HTR-8/SVneo (cell line): ENCODE data around the gene TAB3.
A peak's percentile ranks its signal among the peaks of the same experiment; 100 is the strongest.

Experiments
- DNase-seq: peaks from one replicate; pipeline ENCODE4 v3.0.0; 2011; ENCODE audit warnings: low spot score, mixed read lengths; ENCODE audit not compliant: insufficient read length
- FAIRE-seq: peaks from 2 replicates; lab custom pipeline; 2011; peaks lifted over from hg19 to GRCh38; lab: Jason Lieb, UNC

Gene TAB3

GRCh38 chrX:30888526-30889146 lies 418 bp downstream of the TAB3 start:
- DNase-seq (no peak), FAIRE-seq (peak; percentile 69)

- no peak for DNase-seq
- FAIRE-seq = peak; percentile 44
Measured at GRCh38 chrX:30887721-30888120, 1.3 kb downstream of the TAB3 start.

GRCh38 chrX:30887288-30887687 lies 1.8 kb downstream of the TAB3 start:
- no peak for DNase-seq
- FAIRE-seq = no peak

- no peak for FAIRE-seq
- DNase-seq = no peak
Measured at GRCh38 chrX:30885136-30885535, 3.9 kb downstream of the TAB3 start.

- DNase-seq (no peak), FAIRE-seq (no peak)
Measured at GRCh38 chrX:30883138-30883537, 5.9 kb downstream of the TAB3 start.

GRCh38 chrX:30881797-30882196 lies 7.3 kb downstream of the TAB3 start:
- DNase-seq = no peak
- no peak for FAIRE-seq

GRCh38 chrX:30881390-30881789 lies 7.7 kb downstream of the TAB3 start:
- FAIRE-seq = no peak
- DNase-seq = no peak

- FAIRE-seq = peak; percentile 38
- no peak for DNase-seq
Measured at GRCh38 chrX:30880058-30880457, 9.0 kb downstream of the TAB3 start.

- FAIRE-seq (no peak), DNase-seq (no peak)
Measured at GRCh38 chrX:30876367-30876766, 12.7 kb downstream of the TAB3 start.

- no peak for DNase-seq
- no peak for FAIRE-seq
Measured at GRCh38 chrX:30875957-30876356, 13.1 kb downstream of the TAB3 start.

- no peak for DNase-seq
- FAIRE-seq = peak; percentile 59
Measured at GRCh38 chrX:30874851-30875250, 14.2 kb downstream of the TAB3 start.

GRCh38 chrX:30870572-30870971 lies 18.5 kb downstream of the TAB3 start:
- DNase-seq = no peak
- FAIRE-seq = peak; percentile 77

- DNase-seq = no peak
- no peak for FAIRE-seq
Measured at GRCh38 chrX:30865612-30866011, 23.4 kb downstream of the TAB3 start.

GRCh38 chrX:30865015-30865414 lies 24.0 kb downstream of the TAB3 start:
- DNase-seq (no peak), FAIRE-seq (no peak)

GRCh38 chrX:30864383-30864785 lies 24.7 kb downstream of the TAB3 start:
- no peak for FAIRE-seq
- no peak for DNase-seq

- DNase-seq = no peak
- peak; percentile 26 for FAIRE-seq
Measured at GRCh38 chrX:30863974-30864373, 25.1 kb downstream of the TAB3 start.

GRCh38 chrX:30858098-30858497 lies 31.0 kb downstream of the TAB3 start:
- no peak for DNase-seq
- no peak for FAIRE-seq

GRCh38 chrX:30851449-30851848 lies 37.6 kb downstream of the TAB3 start:
- DNase-seq = no peak
- no peak for FAIRE-seq

- FAIRE-seq = peak; percentile 76
- no peak for DNase-seq
Measured at GRCh38 chrX:30835373-30835772, 53.7 kb downstream of the TAB3 start.

- no peak for DNase-seq
- FAIRE-seq = no peak
Measured at GRCh38 chrX:30833896-30834295, 55.2 kb downstream of the TAB3 start.

- FAIRE-seq (no peak), DNase-seq (no peak)
Measured at GRCh38 chrX:30831082-30831481, 58.0 kb downstream of the TAB3 start.

- DNase-seq (no peak), FAIRE-seq (no peak)
Measured at GRCh38 chrX:30830326-30830943, 58.6 kb downstream of the TAB3 start.
